GM18873 (cell line): Measurements from ENCODE around the gene PTPN20.

Experiments
- ATAC-seq: cut with Tn5 transposase; IDR thresholded peaks from one replicate; pipeline ENCODE4 v1.9.1; 2021; ENCODE audit warnings: mild to moderate bottlenecking, moderate library complexity, moderate number of reproducible peaks; ENCODE audit not compliant: unreplicated experiment, low FRiP score

PTPN20 gene

DNA sequence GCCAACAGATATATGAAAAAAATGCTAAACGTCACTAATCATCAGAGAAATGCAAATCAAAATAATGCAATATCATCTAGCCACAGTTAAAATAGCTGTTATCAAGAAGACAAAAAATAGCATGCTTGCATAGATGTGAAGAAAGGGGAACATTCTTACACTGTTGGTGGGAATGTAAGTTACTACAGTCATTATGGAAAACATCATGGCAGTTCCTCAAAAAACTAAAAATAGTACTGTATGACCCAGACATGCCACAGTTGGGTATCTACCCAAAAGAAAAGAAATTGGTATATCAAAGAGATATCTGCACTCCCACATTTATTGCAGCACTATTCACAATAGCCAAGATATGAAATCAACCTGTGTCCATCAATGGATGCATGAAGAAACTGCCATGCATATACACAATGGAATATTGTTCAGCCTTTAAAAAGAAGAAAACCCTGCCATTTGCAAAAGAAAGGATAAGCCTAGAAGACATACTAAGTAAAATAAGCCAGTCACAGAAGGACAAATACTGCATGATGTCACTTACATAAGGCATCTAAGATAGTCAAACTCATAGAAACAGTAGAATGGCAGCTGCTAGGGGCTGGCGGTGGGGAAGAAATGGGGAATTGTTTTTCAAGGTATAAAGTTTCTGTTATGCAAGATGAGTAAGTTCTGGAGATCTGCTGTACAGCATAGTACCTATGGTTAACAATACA, 107.0 kb downstream of the PTPN20 start:
- no peak for ATAC-seq

DNA sequence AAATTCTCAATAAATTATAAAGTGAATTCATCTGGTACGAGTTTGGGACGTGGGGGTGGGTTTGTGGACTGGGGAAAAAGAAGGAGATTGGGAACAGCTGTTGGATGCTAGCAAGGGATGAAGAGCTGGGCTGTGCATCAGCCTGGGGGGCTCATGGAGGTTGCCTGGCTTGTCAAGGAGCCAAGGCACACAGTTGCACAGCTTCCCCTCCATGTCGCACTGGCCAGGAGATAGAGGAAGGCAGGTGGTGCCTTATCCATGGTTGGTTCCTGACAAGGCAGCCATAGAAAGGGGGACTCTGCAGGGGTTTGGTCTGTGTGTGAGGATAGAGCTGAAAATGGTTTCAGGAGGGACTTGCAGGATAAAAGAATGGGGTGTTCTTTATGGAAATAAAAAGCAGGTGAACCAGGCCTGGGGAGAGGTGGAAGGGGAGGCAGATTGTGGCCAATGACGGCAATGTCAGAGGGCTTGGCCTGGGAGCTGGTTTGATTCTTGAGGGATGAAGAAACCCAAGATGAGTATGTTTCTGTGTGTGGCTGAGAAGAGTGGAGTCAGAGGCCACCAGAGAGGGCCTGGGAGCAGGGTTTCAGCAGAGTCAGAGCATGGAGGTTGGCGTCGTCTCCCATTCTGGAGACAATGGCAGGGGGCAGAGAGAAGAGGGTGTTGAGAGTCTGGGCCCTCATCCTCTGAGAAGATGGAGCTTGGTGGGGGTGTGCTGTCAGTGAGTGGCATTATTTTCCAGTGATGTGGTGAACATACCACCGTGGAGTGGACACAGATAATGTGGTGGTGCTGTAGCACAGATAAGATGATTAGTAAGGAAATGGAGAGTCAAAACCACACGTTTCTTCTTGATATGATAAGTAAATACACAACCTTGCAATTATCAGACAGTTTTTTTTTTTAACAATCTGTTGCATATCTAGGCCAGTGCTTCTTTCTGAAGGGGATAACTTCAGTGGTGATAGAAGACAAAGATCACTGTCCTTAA, 108.2 kb downstream of the PTPN20 start:
- ATAC-seq, result no peak

DNA sequence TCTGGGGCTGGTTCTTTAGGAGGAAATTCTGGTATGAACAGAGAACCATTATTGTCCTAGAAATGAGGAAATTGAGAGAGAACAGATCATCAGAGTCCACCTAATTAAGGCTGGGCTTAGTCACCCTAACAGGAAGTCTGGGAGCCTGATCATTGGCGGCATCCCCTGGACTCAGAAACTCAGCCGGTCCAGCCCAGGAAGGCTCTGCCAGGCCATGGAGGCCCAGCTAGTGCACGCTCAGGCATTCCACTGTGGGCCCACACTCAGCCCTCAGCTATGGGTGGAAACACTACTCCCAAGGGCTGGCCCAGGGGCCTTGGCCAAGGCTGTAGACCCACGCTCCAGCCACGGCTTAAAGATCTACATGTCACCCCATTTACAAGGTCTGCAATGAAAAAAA, 109.2 kb downstream of the PTPN20 start:
- no peak for ATAC-seq

DNA sequence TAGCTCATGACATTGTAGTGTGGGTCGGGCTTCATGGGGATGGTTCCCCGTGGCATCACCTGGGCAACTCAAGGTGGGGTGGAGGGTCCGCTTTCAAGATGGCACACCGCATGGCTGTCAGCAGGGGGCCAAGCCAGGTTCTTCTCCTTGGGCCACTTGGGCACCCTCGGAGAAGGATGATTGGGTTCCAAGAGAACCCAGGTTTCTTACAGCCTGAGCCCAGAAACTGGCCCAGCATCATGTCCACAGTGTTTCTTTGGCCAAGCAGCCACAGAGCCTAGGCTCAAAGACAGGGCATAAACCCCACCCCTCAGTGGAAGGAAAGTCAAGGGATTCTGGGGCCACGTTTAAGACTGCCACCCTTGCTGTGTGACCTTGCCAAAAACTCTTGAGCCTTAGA, 110.6 kb downstream of the PTPN20 start:
- no peak for ATAC-seq

DNA sequence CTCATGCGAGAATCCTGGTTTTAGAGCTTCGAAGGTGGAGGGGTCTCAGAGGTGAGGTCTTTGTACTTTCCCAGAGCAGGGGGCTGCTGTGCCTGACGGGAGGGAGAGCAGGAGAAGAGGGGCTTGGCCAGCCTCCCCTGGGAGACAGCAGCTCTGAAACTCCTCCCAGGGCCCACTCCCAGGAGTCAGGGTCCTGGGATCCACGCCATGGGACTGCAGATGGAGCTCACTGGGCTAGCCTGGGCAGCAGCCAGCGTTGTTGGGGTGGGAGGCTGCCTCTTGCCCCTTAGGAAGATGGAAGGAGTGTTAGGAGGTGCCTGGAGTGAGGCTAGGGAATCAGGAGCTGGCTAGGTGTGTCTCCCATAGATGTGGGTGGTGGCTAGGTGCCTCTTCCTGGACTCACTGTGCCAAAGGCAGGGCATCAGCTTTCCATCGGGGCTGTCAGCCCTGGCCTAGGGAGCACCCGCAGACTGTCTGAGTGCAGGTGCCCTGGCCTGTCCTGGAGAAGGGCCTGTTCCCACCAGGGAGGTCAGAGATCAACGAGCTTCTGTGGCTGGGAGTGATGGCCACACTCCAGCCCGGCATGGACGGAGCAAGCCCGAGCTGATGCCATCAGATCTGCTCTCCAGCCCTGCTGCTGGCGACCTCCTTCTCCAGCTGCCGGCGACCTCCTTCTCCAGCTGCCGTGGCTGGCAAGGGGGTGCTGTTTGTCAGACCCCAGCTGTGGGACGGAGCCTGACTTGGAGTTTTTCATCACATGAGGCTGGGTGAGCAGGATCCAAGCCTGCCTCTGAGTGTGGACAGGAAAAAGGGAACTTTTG, 111.3 kb downstream of the PTPN20 start:
- no peak for ATAC-seq

DNA sequence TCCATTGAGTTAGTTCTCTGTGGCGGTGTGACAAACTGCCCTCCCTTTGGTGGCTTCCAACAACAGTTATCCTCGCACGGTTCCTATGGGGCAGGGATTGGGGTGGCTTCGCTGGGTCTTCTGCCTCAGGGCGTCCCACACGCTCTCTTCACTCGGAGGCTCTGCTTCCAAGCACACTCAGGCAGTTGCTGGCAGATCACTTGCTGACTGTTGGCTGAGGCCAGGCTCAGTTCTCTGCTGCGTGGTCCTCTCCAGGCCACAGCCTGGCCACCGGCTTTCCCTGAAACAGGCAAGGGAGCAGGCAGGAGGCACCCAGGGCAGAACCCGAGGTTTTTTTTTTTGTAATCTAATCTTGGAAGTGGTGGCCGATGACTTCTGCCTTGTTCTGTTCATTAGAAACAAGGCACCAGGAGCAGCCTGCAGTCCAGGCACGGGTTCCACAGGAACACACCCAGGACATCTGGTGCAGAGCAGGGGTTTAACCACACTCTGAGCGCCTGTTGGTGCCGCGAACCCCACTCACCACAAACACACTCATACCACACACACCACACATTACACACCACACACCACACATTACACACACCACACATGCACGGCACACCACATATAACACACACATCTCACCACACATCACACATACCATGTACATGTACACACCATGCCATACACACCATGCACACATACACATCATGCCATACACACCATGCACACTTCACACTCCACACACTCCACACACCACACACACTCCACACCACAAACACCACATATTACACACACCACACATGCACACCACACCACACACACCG, 112.2 kb downstream of the PTPN20 start:
- ATAC-seq, result no peak

DNA sequence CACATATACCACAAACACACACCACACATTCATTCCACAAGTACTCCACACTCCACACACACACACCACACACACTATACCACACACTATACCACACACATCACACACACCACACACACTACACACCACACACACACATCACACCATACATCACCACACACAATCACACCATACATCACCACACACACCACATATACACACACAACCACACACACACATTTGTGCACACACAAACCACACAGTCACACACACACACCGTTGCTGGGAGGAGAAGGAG, 112.8 kb downstream of the PTPN20 start:
- ATAC-seq, result no peak

DNA sequence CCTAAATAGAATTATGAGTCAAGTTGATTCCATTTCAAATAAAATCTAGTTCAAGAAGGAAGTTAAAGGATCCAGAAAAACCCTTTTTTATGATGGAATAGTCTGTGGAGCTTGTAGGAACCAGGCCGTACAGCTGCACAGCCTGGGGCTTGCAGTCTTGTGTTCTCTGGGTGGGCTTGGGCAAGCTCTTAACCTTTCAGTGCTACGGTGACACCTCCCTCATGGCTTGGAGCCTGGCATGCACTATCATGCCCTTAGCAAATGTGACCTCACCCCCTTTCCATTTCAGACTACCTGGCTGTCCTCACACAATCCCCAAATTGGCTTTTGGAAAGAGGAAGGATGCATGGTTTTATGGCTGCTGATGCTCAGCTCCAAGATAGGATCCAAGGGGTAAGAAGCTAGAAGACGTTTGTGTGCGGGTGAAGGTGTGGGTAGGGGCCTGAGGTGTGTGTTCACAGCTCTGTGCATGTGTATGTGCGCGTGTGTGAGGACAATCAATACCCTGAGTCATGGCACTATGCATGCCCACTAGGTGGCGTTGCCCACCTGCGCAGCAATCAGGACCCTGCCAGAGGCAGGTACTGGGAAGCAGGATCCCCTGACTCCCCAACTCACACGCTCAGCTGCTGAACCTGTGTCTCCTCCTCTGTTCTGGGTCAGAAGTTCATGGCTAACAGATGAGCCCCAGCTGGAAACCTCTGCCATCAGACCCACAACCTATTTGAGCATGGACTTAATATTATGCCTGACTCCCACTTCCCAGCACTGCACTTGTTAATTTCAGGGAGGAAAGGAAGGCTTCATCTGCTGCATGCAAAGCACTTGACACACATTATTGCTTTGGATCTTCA, 113.4 kb downstream of the PTPN20 start:
- ATAC-seq, result no peak

DNA sequence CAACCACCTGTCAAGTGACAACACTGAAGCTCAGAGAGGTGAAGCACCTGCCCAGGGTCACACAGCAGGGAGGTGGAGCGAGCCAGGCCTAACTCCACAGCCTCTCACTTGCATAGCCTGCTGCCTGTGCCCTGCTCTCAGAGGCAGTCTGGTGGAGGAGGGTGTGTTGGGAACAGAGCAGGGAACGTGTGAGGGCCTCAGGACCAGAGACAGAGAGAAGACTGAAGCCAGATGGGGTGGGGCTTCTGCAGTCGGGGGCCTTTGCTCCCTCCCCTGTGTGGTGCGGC, 114.0 kb downstream of the PTPN20 start:
- ATAC-seq, result no peak

DNA sequence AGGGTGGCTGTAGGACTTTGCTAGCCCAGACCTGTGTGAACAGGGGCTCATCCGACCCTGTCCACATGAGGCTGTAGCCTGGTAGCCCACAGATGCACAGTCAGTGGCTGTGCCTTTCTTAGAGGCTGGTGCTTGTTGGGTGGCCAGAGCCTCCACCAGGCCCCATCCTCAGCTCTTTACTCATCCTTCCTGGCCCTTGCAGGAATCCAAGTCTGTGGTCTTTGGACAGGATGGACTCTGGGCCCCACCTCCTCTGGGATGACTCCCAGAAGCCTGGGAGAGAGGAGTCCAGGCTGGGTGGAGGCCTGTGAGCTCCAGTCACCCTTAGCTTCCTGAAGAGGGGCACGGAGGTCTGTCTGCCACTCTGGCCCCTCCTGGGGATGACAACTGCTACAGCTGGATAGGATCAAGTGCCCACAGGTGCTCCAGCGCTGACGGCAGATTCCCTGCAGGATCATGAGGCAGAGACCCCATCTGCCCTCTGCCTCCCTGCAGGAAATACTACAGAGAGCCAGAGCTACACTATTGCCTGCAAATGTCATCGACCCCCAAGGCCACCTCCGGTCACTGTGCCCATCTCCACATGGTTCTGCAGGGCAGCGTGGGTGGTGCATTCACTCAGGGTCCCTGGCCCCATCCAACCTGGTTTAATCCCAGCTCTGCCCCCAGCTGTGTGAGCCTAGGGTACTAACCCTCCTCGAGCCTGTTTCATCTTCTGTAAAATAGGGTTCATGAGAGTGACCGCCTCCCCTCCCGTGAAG, 114.5 kb downstream of the PTPN20 start:
- no peak for ATAC-seq

DNA sequence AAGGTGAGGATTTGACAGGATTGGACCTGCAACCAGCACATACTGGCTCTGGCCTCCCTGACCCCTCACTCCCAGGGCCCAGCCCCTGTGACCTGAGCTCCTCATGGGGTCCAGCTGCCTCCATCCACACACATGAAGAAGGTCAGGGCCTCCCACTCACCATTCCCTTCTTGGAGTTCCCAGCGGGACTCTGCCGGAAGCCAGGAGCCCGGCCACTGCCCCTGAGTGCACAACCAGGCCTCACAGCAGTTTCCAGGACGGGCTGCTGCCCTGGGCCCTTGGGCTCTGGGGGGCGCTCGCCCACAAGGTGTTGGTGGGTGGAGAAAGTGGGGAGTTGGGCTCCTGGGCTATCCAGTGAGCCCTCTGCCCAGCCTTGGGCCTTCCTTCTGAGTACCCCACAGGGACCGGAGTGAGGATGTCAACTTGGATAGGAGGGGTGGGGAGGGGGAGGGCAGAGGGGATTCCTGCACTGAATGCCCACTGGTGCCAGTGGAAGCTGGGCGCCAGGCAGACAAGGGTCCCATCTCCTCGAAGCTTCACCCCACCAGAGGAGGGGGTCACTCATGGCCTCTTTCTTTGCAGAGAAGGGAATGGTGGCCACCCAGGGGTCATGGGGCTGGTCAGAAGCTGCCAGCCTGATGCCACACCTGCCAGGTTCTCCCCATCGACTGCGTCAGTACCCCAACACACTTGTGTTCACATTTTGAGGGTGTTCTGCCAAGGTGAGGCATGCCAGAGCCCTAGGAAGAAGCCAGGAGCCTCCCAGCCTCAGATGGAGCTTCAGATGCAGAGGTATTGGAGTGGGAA, 115.3 kb downstream of the PTPN20 start:
- ATAC-seq, result no peak

DNA sequence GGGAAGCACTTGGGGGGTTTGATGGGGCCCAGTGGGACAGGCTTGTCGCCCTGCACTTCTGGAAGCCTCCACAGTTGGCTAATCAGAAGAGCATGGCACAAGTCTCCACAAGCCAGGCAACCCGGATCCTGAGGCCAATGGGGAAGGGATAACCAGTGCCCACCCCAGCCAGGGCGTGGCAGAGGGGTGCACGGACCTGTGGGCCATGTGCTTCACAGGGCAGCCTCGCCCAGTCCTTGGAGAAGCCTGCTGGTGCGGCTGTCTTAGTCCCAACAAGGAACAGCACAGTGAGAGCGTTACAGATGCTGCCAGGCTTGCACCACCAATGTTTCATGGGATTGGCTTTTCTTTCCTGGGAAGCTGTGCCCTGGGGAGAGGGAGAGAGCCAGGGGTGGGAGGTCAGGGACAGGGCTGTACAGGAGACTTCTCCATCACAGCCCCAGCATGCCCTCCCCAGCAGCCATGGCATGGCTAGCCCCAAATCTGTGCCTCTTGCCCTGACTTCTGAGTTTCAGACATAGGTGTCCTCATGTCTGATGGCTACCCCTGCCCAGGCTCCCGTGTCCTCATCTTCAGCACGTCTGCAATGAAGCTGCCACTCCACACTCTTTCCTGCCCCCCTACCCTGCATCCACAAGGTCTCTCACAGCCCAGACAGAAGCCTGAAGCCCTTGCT, 116.0 kb downstream of the PTPN20 start:
- no peak for ATAC-seq

DNA sequence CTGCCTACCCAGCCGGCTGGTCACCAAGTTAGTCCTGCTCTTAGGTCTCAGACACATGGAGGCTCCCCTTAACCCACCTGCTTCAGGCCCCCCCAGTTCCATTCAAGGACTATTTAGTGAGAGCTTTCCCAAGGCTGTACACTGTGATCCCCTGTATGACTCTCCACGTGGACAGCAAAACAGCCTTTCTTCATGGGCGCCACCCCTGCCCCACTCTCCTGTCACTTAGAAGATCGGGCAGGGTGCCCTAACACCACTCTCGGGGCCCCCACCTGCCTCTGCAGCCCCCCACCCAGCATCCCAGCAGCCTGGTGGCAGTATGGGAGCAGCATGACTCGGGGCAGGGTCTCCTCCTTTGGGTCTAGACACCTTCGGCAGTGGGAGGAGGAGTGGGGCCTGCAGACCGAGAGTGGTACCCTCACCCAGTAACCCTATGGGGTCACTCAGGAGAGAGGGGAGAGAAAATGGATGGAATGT, 116.6 kb downstream of the PTPN20 start:
- no peak for ATAC-seq

DNA sequence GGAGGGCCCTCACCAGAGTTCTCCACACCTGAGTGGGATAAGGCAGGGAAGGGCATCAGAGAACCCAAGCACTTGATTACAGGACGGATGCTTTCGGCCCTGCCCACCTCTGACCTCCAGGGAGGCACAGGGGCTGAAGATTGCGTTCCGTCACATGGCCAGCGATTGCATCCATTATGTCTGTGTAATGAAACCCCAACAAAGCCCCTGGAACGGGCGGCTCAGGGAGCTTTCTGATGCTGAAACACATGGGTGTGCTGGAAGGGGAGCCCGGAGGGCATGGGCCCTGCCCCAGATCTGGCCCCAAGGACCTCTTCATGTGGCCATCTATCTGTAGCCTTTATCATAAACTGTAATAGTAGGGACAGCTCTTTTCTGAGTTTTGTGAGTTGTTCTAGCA, 117.2 kb downstream of the PTPN20 start:
- no peak for ATAC-seq

DNA sequence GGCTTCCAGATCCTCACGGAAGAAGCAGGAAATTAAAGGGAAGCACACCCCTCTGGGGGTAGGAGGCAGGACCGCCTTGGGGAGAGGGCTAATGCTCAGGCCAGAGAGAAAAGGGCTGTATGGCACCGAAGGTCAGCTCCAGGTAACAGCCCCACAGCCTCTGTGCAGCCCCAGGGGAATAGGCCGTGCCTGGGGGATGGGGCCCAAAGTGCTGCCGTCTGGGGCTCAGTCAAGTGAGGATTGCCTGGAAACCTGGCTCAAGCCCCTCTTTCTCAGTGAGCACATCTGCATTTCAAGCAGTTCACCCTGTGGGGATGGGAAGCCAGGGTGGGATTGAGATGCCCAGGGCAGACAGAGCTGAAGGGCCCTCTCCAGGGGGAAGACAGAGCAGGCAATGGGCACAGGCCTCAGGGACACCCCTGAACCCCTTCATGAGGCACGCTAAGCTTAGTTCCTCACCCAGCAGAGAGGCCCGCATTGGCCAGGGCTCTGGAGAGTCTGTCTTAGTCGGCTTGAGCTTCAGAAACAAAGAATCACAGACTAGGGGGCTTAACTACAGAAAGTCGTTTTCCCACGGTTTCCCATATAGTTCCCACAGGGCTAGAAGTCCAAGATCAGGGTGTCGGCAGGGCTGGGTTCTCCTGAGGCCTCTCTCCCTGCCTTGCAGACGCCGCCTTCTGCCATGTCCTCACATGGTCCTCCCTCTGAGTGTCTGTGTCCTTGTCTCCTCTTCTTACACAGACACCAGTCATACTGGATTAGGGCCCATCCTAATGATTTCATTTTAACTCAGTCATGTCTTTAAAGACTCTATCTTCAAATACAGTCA, 118.2 kb downstream of the PTPN20 start:
- no peak for ATAC-seq

DNA sequence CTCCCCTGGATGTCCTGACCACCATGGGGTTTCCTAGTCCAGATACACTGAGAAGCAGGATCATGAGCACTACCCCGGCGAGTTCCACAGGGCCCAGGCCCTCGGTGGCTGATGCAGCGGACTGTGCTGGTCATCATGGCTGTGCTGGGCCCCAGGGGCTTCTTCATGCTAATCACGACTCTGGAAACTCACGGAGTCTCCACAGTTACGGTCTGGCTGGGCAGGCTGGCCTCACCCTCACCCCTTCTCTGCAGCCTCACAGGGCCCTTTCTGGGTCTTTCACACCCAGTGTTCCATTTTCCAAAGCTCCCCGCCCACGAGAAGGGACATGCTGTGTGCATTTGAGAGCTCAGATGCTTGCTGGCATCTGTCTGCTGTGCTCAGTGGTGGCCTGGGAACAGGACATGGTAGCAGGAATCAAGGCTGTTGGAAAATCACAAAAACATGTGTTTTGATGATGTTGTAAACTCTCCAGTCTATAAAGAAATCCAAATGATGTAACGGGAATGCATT, 119.0 kb downstream of the PTPN20 start:
- ATAC-seq, result no peak
